ENCODE results near the gene RBM12. TPM values are rescaled to one million over a fixed set of nuclear protein-coding genes. Genes with fewer than 3 reads are reported as not detected.
A peak's percentile ranks its signal among the peaks of the same experiment; 100 is the strongest.
"Not testable (repeated sequence)": the region's sequence is repeated elsewhere in the genome, so short reads cannot be mapped to it uniquely, and the experiment has no call there.

RBM12 gene
- total and polyA plus RNA-seq, 2 donors (not counting 1 experiment from before 2014, with no cell fraction given): 52.7 to 144 TPM

- H3K79me2 ChIP-seq (ENCODE audit: control insufficient read depth, insufficient read depth, low read length): peaks cover 82% of the 10 kb centered on the region
- no peaks in the 10 kb centered on the region for H3K9me3 Mint-ChIP-seq (ENCODE audit: insufficient read depth)
- H3K27ac ChIP-seq (ENCODE audit: low read length in 2 of 2): no peak overlapping the region
- WGBS (ENCODE audit: insufficient coverage): 89% methylated on average over 4 of the region's 4 CpGs
- H3K4me3 Mint-ChIP-seq: peak overlapping the region; percentile 39
- no peak overlapping the region for H3K4me2 ChIP-seq (replicated peaks; ENCODE audit: low read depth, low read length, poor library complexity, severe bottlenecking)
- ATAC-seq (ENCODE audit: low read depth): no peak
- peaks cover 72% of the 10 kb centered on the region for H4K20me1 ChIP-seq (ENCODE audit: control insufficient read depth, insufficient read depth, low read length, poor library complexity, severe bottlenecking)
- H3K9ac ChIP-seq (ENCODE audit: low read length): no peak overlapping the region
- H3K4me3 ChIP-seq (ENCODE audit: control extremely low read depth in 1 of 5, extremely low read depth in 1 of 5, insufficient read depth in 1 of 5, low read depth in 2 of 5, low read length in 4 of 5): no peak overlapping the region
- no peaks in the 10 kb centered on the region for H3K27me3 ChIP-seq (replicated peaks in 1 of 4; ENCODE audit: control extremely low read depth in 1 of 4, control insufficient read depth in 3 of 4, insufficient read depth in 4 of 4, low read length in 3 of 4)
- peak overlapping the region; percentile 38 for H3K27ac Mint-ChIP-seq
- POLR2A ChIA-PET: no interaction called here
- TF ChIP-seq CTCF (IDR thresholded peaks at IDR 0.05) (no peak), EZH2 (IDR thresholded peaks at IDR 0.05; ENCODE audit: borderline replicate concordance, insufficient read depth, low read depth, low read length, poor library complexity, severe bottlenecking) (no peak)
- H3K36me3 ChIP-seq (replicated peaks in 1 of 2; ENCODE audit: control extremely low read depth in 1 of 2, control insufficient read depth in 1 of 2, extremely low read depth in 1 of 2, insufficient read depth in 2 of 2, low read length in 1 of 2): peaks cover 20 to 94% of the 10 kb centered on the region in 2 experiments
- CTCF ChIA-PET: interaction anchor here (1.2 kb wide), 1 partner anchor 25 kb away, joined by 5 read pairs; no protein-coding TSS in a partner anchor
- H2AFZ ChIP-seq (ENCODE audit: insufficient read depth, low read depth, low read length, poor library complexity, severe bottlenecking): no peak overlapping the region
- intact Hi-C loops (cut with micrococcal nuclease): loop anchor here (2.0 kb wide), 1 partner anchor 17 kb away; no protein-coding TSS in a partner anchor
- peaks cover 31% of the 10 kb centered on the region for H3K4me1 Mint-ChIP-seq
- peaks cover 0 to 5% of the 10 kb centered on the region in 2 donors for H3K4me1 ChIP-seq (ENCODE audit: control insufficient read depth in 2 of 2, insufficient read depth in 2 of 2, low read length in 2 of 2)
- H3K9me3 ChIP-seq (ENCODE audit: control extremely low read depth in 1 of 3, control insufficient read depth in 2 of 3, insufficient read depth in 1 of 3, low read length in 2 of 3): no peaks in the 10 kb centered on the region
- DNase-seq: no peak
- no peaks in the 10 kb centered on the region for H3K27me3 Mint-ChIP-seq
These were observed 49.4 kb upstream of the RBM12 start for GRCh38 chr20:35714127-35714526.

- H3K4me2 ChIP-seq (replicated peaks; ENCODE audit: low read depth, low read length, poor library complexity, severe bottlenecking); intact Hi-C loops (cut with micrococcal nuclease); H3K9me3 Mint-ChIP-seq (ENCODE audit: insufficient read depth); H3K27ac Mint-ChIP-seq; POLR2A ChIA-PET; H3K4me3 Mint-ChIP-seq; H3K4me1 ChIP-seq (ENCODE audit: control insufficient read depth in 2 of 2, insufficient read depth in 2 of 2, low read length in 2 of 2); ATAC-seq (ENCODE audit: low read depth); H3K27ac ChIP-seq (ENCODE audit: low read length in 2 of 2); H3K4me3 ChIP-seq (ENCODE audit: control extremely low read depth in 1 of 5, extremely low read depth in 1 of 5, insufficient read depth in 1 of 5, low read depth in 2 of 5, low read length in 4 of 5); H3K9ac ChIP-seq (ENCODE audit: low read length); DNase-seq; H2AFZ ChIP-seq (ENCODE audit: insufficient read depth, low read depth, low read length, poor library complexity, severe bottlenecking); H3K27me3 ChIP-seq (replicated peaks in 1 of 4; ENCODE audit: control extremely low read depth in 1 of 4, control insufficient read depth in 3 of 4, insufficient read depth in 4 of 4, low read length in 3 of 4); H3K9me3 ChIP-seq (ENCODE audit: control extremely low read depth in 1 of 3, control insufficient read depth in 2 of 3, insufficient read depth in 1 of 3, low read length in 2 of 3); H3K27me3 Mint-ChIP-seq: not testable (repeated sequence)
- H3K36me3 ChIP-seq (replicated peaks in 1 of 2; ENCODE audit: control extremely low read depth in 1 of 2, control insufficient read depth in 1 of 2, extremely low read depth in 1 of 2, insufficient read depth in 2 of 2, low read length in 1 of 2): peaks cover 19 to 93% of the 10 kb centered on the region in 2 experiments
- H4K20me1 ChIP-seq (ENCODE audit: control insufficient read depth, insufficient read depth, low read length, poor library complexity, severe bottlenecking): peaks cover 62% of the 10 kb centered on the region
- peaks cover 33% of the 10 kb centered on the region for H3K4me1 Mint-ChIP-seq
- H3K79me2 ChIP-seq (ENCODE audit: control insufficient read depth, insufficient read depth, low read length): peaks cover 74% of the 10 kb centered on the region
- CTCF ChIA-PET: interaction anchor here (0.5 to 1.2 kb wide), 2 partner anchors 26 to 1308 kb away, joined by 3 to 5 read pairs; no protein-coding TSS in a partner anchor
- 100% methylated on average over 2 of the region's 9 CpGs for WGBS (ENCODE audit: insufficient coverage)
These were observed 48.4 kb upstream of the RBM12 start for GRCh38 chr20:35713120-35713519.
